ENCODE results near the gene KIAA0319L. TPM values are rescaled to one million over a fixed set of nuclear protein-coding genes. Genes with fewer than 3 reads are reported as not detected.

The KIAA0319L gene
- polyA plus RNA-seq, 1 donor (not counting 4 experiments of a cell fraction or from before 2014, with no cell fraction given), result 23.8 TPM

GRCh38 chr1:35502242-35502641, 55.0 kb downstream of the KIAA0319L start:
- H3K36me3 ChIP-seq (ENCODE audit: control insufficient read depth in 2 of 2, extremely low read depth in 1 of 2, insufficient read depth in 2 of 2, low read length in 2 of 2), result no peaks in the 10 kb centered on the region
- no peaks in the 10 kb centered on the region for H4K20me1 ChIP-seq (ENCODE audit: control insufficient read depth, extremely low read depth, insufficient read depth, low read length)
- dilution Hi-C loops (cut with MboI; ENCODE audit: extremely low pct_ligation_motif_present, low sequenced_read_pairs), result no loop called here
- H3K27me3 ChIP-seq (ENCODE audit: control insufficient read depth, extremely low read depth, insufficient read depth, low read length), result no peaks in the 10 kb centered on the region
- TF ChIP-seq EZH2 (IDR thresholded peaks at IDR 0.05; ENCODE audit: low read length), result no peak
- TF ChIP-seq CTCF (optimal IDR thresholded peaks at IDR 0.05 in 1 of 3, IDR thresholded peaks at IDR 0.05 in 1 of 3, conservative IDR thresholded peaks at IDR 0.05 in 1 of 3; ENCODE audit: extremely low read depth in 1 of 3, insufficient read depth in 2 of 3, low read length in 3 of 3), result no peak
- no peaks in the 10 kb centered on the region for H3K9me1 ChIP-seq (ENCODE audit: control insufficient read depth, extremely low read depth, insufficient read depth, low read length)
- H2AFZ ChIP-seq (ENCODE audit: control insufficient read depth, low read length), result no peak overlapping the region
- no peaks in the 10 kb centered on the region for H3K79me2 ChIP-seq (ENCODE audit: control insufficient read depth, insufficient read depth, low read length)
- H3K9ac ChIP-seq (ENCODE audit: control insufficient read depth, extremely low read depth, insufficient read depth, low read length), result no peak overlapping the region
- DNase-seq (ENCODE audit: low read depth, low spot score), result no peak
- no peak overlapping the region for H3K4me3 ChIP-seq (ENCODE audit: control insufficient read depth in 2 of 3, extremely low read depth in 1 of 3, insufficient read depth in 2 of 3, low read depth in 1 of 3, low read length in 3 of 3)
- H3K9me3 ChIP-seq (ENCODE audit: control insufficient read depth, low read depth, low read length), result no peaks in the 10 kb centered on the region
- FAIRE-seq, result no peak
- no peak overlapping the region for H3K27ac ChIP-seq (ENCODE audit: control insufficient read depth, insufficient read depth, low read length)
- H3K4me1 ChIP-seq (ENCODE audit: control insufficient read depth, extremely low read depth, insufficient read depth, low read length), result peaks cover 12% of the 10 kb centered on the region
- no peak overlapping the region for H3K4me2 ChIP-seq (ENCODE audit: control insufficient read depth, extremely low read depth, insufficient read depth, low read depth, low read length)

GRCh38 chr1:35500439-35500838, 56.8 kb downstream of the KIAA0319L start:
- DNase-seq (ENCODE audit: low read depth, low spot score) (no peak), FAIRE-seq (no peak)
- H3K9me1 ChIP-seq (ENCODE audit: control insufficient read depth, extremely low read depth, insufficient read depth, low read length), result no peaks in the 10 kb centered on the region
- no peak overlapping the region for H3K27ac ChIP-seq (ENCODE audit: control insufficient read depth, insufficient read depth, low read length)
- H3K9ac ChIP-seq (ENCODE audit: control insufficient read depth, extremely low read depth, insufficient read depth, low read length), result no peak overlapping the region
- no peaks in the 10 kb centered on the region for H3K27me3 ChIP-seq (ENCODE audit: control insufficient read depth, extremely low read depth, insufficient read depth, low read length)
- H3K4me1 ChIP-seq (ENCODE audit: control insufficient read depth, extremely low read depth, insufficient read depth, low read length), result no peaks in the 10 kb centered on the region
- H3K4me2 ChIP-seq (ENCODE audit: control insufficient read depth, extremely low read depth, insufficient read depth, low read depth, low read length), result no peak overlapping the region
- no peaks in the 10 kb centered on the region for H4K20me1 ChIP-seq (ENCODE audit: control insufficient read depth, extremely low read depth, insufficient read depth, low read length)
- TF ChIP-seq CTCF (optimal IDR thresholded peaks at IDR 0.05 in 1 of 3, IDR thresholded peaks at IDR 0.05 in 1 of 3, conservative IDR thresholded peaks at IDR 0.05 in 1 of 3; ENCODE audit: extremely low read depth in 1 of 3, insufficient read depth in 2 of 3, low read length in 3 of 3) (no peak), EZH2 (IDR thresholded peaks at IDR 0.05; ENCODE audit: low read length) (no peak)
- no peak overlapping the region for H3K4me3 ChIP-seq (ENCODE audit: control insufficient read depth in 2 of 3, extremely low read depth in 1 of 3, insufficient read depth in 2 of 3, low read depth in 1 of 3, low read length in 3 of 3)
- no peaks in the 10 kb centered on the region for H3K9me3 ChIP-seq (ENCODE audit: control insufficient read depth, low read depth, low read length)
- no peaks in the 10 kb centered on the region for H3K36me3 ChIP-seq (ENCODE audit: control insufficient read depth in 2 of 2, extremely low read depth in 1 of 2, insufficient read depth in 2 of 2, low read length in 2 of 2)
- H3K79me2 ChIP-seq (ENCODE audit: control insufficient read depth, insufficient read depth, low read length), result no peaks in the 10 kb centered on the region
- dilution Hi-C loops (cut with MboI; ENCODE audit: extremely low pct_ligation_motif_present, low sequenced_read_pairs), result no loop called here
- H2AFZ ChIP-seq (ENCODE audit: control insufficient read depth, low read length), result no peak overlapping the region

All from keratinocyte (primary cell).